SK-N-SH (cell line): Measurements from ENCODE around the gene EFTUD2. TPM values are rescaled to one million over a fixed set of nuclear protein-coding genes. Genes with fewer than 3 reads are reported as not detected.

Experiments used
- CTCF ChIA-PET: fragments of 300-600, 350-600 bp; formaldehyde crosslinking; extraction: SDS; loops from one replicate; lab custom pipeline; 2021; lab: Yijun Ruan, JAX
- POLR2A ChIA-PET: fragments of 350-600 bp; sonication (Branson Sonifier 250); formaldehyde crosslinking; extraction: SDS; loops from one replicate; lab custom pipeline; 2020; ENCODE audit warnings: antibody characterized with exemption, inconsistent platforms; lab: Yijun Ruan, JAX
- DNase-seq: peaks from one replicate; pipeline ENCODE4 v3.0.0; 2012
- H2AFZ ChIP-seq: fragments of 200-600 bp; sonication (generic); 2 replicates; pipeline ENCODE4 v1.8.1; 2016; ENCODE audit warnings: antibody characterized with exemption, mild to moderate bottlenecking, low read depth
- H3F3A ChIP-seq: fragments of 200-600 bp; sonication (generic); replicated peaks from 2 replicates; pipeline ENCODE3; 2016; ENCODE audit warnings: antibody characterized with exemption, mild to moderate bottlenecking; ENCODE audit not compliant: insufficient read depth
- H3K27ac ChIP-seq, 2 experiments: fragments of 200-500 bp in 1 of 2; fragments of 200-600 bp in 1 of 2; sonication (Bioruptor generic) in 1 of 2; sonication (generic), shearing (Covaris generic) in 1 of 2; 2 replicates each; pipeline versions ENCODE4 v1.5.1 to v1.6.1; 2014 to 2016; ENCODE audit warnings: low read depth in 2 of 2, inconsistent platforms in 1 of 2, low read length in 1 of 2, mild to moderate bottlenecking in 1 of 2, mixed read lengths in 1 of 2
- H3K27me3 ChIP-seq: fragments of 200-600 bp; sonication (generic), shearing (Covaris generic); 2 replicates; pipeline ENCODE4 v1.6.1; 2016; ENCODE audit warnings: mixed run types; ENCODE audit not compliant: insufficient read depth
- H3K36me3 ChIP-seq, 2 experiments: fragments of 200-500 bp in 1 of 2; fragments of 200-600 bp in 1 of 2; sonication (Bioruptor generic) in 1 of 2; sonication (generic) in 1 of 2; replicated peaks in 1 of 2; 2 replicates each; pipeline versions ENCODE3 to v1.5.1; 2014 to 2016; ENCODE audit warnings: low read length in 1 of 2, mild to moderate bottlenecking in 1 of 2; ENCODE audit not compliant: insufficient read depth in 2 of 2, control insufficient read depth in 1 of 2
- H3K4me1 ChIP-seq, 2 experiments: fragments of 200-500 bp in 1 of 2; fragments of 200-600 bp in 1 of 2; sonication (Bioruptor generic) in 1 of 2; sonication (generic), shearing (Covaris generic) in 1 of 2; 2 replicates each; pipeline versions ENCODE4 v1.5.1 to v1.6.1; 2014 to 2016; ENCODE audit warnings: low read depth in 1 of 2, low read length in 1 of 2, mixed run types in 1 of 2; ENCODE audit not compliant: insufficient read depth in 2 of 2, control insufficient read depth in 1 of 2
- H3K4me2 ChIP-seq: fragments of 200-600 bp; sonication (generic), shearing (Covaris generic); 2 replicates; pipeline ENCODE4 v1.6.1; 2017; ENCODE audit warnings: mixed run types
- H3K4me3 ChIP-seq, 2 experiments: fragments of 200-500 bp in 1 of 2; fragments of 200-600 bp in 1 of 2; sonication (Bioruptor generic) in 1 of 2; sonication (generic), shearing (Covaris generic) in 1 of 2; 2 replicates each; pipeline versions ENCODE4 v1.5.1 to v1.8.1; 2014 to 2016; ENCODE audit warnings: low read depth in 2 of 2, inconsistent platforms in 1 of 2, low read length in 1 of 2, mild to moderate bottlenecking in 1 of 2, mixed read lengths in 1 of 2, moderate library complexity in 1 of 2
- H3K79me2 ChIP-seq: fragments of 200-600 bp; sonication (generic); 2 replicates; pipeline ENCODE4 v1.8.1; 2017; ENCODE audit warnings: mild to moderate bottlenecking; ENCODE audit not compliant: insufficient read depth
- H3K9ac ChIP-seq: fragments of 200-600 bp; sonication (generic); 2 replicates; pipeline ENCODE4 v1.6.1; 2017; ENCODE audit warnings: mixed run types
- H3K9me2 ChIP-seq: fragments of 200-600 bp; sonication (generic); 2 replicates; pipeline ENCODE4 v1.6.1; 2017; ENCODE audit warnings: mixed run types
- H3K9me3 ChIP-seq: fragments of 200-600 bp; sonication (generic); 2 replicates; pipeline ENCODE4 v1.6.1; 2017; ENCODE audit warnings: mixed run types, mild to moderate bottlenecking, moderate library complexity
- H4K20me1 ChIP-seq: fragments of 200-600 bp; sonication (generic); 2 replicates; pipeline ENCODE4 v1.6.1; 2017; ENCODE audit warnings: mild to moderate bottlenecking, mixed run types; ENCODE audit not compliant: insufficient read depth
- CHD2 ChIP-seq: fragments of 150-350 bp; IDR thresholded peaks from 2 replicates; pipeline ENCODE4 v1.6.1; 2018; ENCODE audit warnings: low read length; ENCODE audit not compliant: partially characterized antibody
- ELF1 ChIP-seq: IDR thresholded peaks from 2 replicates; pipeline ENCODE4 v1.4.0; 2012
- EP300 ChIP-seq, 2 experiments: IDR thresholded peaks; 2 replicates each; pipeline versions ENCODE4 v1.4.0 to v1.6.1; 2012; ENCODE audit warnings: borderline replicate concordance in 1 of 2, low read depth in 1 of 2, low read length in 1 of 2
- EZH2phosphoT487 ChIP-seq: fragments of 200-600 bp; sonication (generic); IDR thresholded peaks from 2 replicates; pipeline ENCODE4 v1.6.1; 2017; ENCODE audit warnings: low read depth, mixed run types, mild to moderate bottlenecking, antibody characterized with exemption, moderate library complexity, borderline replicate concordance
- FOSL2 ChIP-seq: IDR thresholded peaks from 2 replicates; pipeline ENCODE4 v1.4.0; 2012; ENCODE audit warnings: low read depth, mild to moderate bottlenecking, moderate library complexity, borderline replicate concordance
- FOXJ3 ChIP-seq: sonication (generic); formaldehyde crosslinking; IDR thresholded peaks from 2 replicates; pipeline ENCODE4 v1.5.1; 2020; ENCODE audit warnings: mild to moderate bottlenecking, missing genetic modification reagents
- GABPA ChIP-seq: IDR thresholded peaks from 2 replicates; pipeline ENCODE4 v1.4.0; 2012; ENCODE audit warnings: low read depth, mild to moderate bottlenecking
- JUND ChIP-seq: IDR thresholded peaks from 2 replicates; pipeline ENCODE4 v1.4.0; 2012
- NFIC ChIP-seq: IDR thresholded peaks from 2 replicates; pipeline ENCODE4 v1.4.0; 2012; ENCODE audit warnings: borderline replicate concordance
- RCOR1 ChIP-seq: fragments of 150-350 bp; IDR thresholded peaks from 2 replicates; pipeline ENCODE4 v1.6.1; 2017; ENCODE audit warnings: antibody characterized with exemption, low read length
- RFX5 ChIP-seq: IDR thresholded peaks from 2 replicates; pipeline ENCODE4 v1.6.1; 2012; ENCODE audit warnings: mild to moderate bottlenecking, improper control_type of control experiment, low read length
- SIN3A ChIP-seq: IDR thresholded peaks from 2 replicates; pipeline ENCODE4 v1.6.1; 2012; ENCODE audit warnings: low read depth, mild to moderate bottlenecking, low read length, moderate library complexity, borderline replicate concordance
- SMC3 ChIP-seq: IDR thresholded peaks from 2 replicates; pipeline ENCODE4 v1.6.1; 2012; ENCODE audit warnings: low read depth, low read length, improper control_type of control experiment
- TAF1 ChIP-seq: IDR thresholded peaks from 2 replicates; pipeline ENCODE4 v1.6.1; 2012; ENCODE audit warnings: low read depth, mild to moderate bottlenecking, low read length, moderate library complexity, borderline replicate concordance
- TCF12 ChIP-seq: IDR thresholded peaks from 2 replicates; pipeline ENCODE4 v1.4.0; 2012
- YY1 ChIP-seq: IDR thresholded peaks from 2 replicates; pipeline ENCODE4 v1.4.0; 2012; ENCODE audit warnings: low read depth, mild to moderate bottlenecking
- WGBS: methylation state at CpG from one replicate; pipeline ENCODE4 v1.1.6; 2017; ENCODE audit warnings: low lambda C conversion rate; 5-methylcytosine and 5-hydroxymethylcytosine counted together
- polyA plus RNA-seq, 3 experiments: library from polyadenylated mRNA; depleted of rRNA; stranded (reverse); fragments of >200 nt; gene quantifications; 2 replicates each; pipeline ENCODE4 v1.2.3, GENCODE V29; 2012
- TF ChIP-seq, protein P1 (sequence below): IDR thresholded peaks from 2 replicates; pipeline ENCODE4 v1.4.0; 2012; ENCODE audit warnings: low read depth, borderline replicate concordance
- TF ChIP-seq, protein P2 (sequence below): IDR thresholded peaks from 2 replicates; pipeline ENCODE4; 2012
- TF ChIP-seq, protein P3 (sequence below): fragments of 150-350 bp; IDR thresholded peaks from 2 replicates; pipeline ENCODE4 v1.6.1; 2016; ENCODE audit warnings: mild to moderate bottlenecking, low read depth, low read length
- TF ChIP-seq, protein P4 (sequence below): IDR thresholded peaks from 2 replicates; pipeline ENCODE4 v1.4.0; 2012; ENCODE audit warnings: low read depth, borderline replicate concordance

The EFTUD2 gene
- polyA plus RNA-seq, 1 of the 3 experiments (the other 2 are of a cell fraction), result 82.9 TPM

DNA sequence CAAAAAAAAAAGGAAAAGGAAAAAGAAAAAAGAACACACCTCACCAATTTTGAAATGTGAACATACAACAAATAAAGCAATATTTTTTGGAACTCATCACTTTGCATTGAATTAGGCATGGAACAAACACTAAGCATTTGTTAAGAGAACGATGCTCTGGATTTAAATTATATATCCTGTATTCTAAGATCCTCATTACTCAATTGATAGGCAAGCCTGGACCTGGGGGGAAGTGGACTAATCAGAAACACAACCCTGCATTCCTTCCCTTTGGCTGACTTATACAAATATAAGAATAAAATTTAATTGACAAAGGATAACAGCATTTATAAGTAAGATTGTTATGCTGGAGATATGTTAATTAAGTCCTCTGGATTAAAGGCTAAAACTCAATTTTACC, 71.4 kb downstream of the EFTUD2 start:
- ChIA-PET POLR2A (no interaction called here), CTCF (interaction anchor here (1.2 to 1.7 kb wide), 3 partner anchors 47 to 321 kb away, joined by 3 to 14 read pairs (median 3); no protein-coding TSS in a partner anchor)
- H3K27ac ChIP-seq, result peak overlapping the region in 1 of 2 experiments; percentile 55; a peak in 3 of 4 replicates

DNA sequence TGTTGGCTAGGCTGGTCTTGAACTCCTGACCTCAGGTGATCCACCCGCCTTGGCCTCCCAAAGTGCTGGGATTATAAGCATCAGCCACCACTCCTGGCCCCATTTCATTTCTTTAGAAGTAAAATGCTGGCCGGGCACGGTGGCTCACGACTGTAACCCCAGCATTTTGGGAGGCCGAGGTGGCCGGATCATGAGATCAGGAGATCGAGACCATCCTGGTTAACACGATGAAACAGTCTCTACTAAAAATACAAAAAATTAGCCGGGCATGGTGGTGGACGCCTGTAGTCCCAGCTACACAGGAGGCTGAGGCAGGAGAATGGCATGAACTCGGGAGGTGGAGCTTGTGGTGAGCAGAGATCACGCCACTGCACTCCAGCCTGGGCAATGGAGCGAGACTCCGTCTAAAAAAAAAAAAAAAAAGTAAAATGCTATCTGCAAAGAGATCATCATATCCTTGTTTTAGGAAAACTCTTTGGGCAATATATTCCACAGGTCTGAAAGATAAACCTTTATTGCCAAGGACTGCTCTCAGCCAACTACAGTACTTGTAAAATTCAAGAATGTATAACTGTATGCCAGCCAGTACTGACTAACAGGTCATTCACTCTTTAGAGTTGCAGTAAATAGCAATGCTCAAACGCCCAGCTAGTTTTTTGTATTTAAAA, 73.0 kb downstream of the EFTUD2 start:
- Histone ChIP-seq H4K20me1 (peaks cover 14% of the 10 kb centered on the region), H3F3A (peaks cover 39% of the 10 kb centered on the region), H3K9ac (no peak overlapping the region), H3K9me2 (no peaks in the 10 kb centered on the region), H3K36me3 (peaks cover 0 to 9% of the 10 kb centered on the region in 2 experiments), H3K79me2 (peaks cover 85% of the 10 kb centered on the region), H3K9me3 (no peaks in the 10 kb centered on the region), H3K27me3 (no peaks in the 10 kb centered on the region), H3K4me1 (peaks cover 2 to 10% of the 10 kb centered on the region in 2 experiments), H3K27ac (peak overlapping the region in 1 of 2 experiments; percentile 14; a peak in 1 of 4 replicates), H3K4me2 (no peak overlapping the region), H3K4me3 (no peak overlapping the region), H2AFZ (no peak overlapping the region)
- ChIA-PET CTCF (interaction anchor here (0.8 to 3.1 kb wide), 3 partner anchors 11 to 52 kb away, joined by 3 to 17 read pairs (median 6); no protein-coding TSS in a partner anchor), POLR2A (no interaction called here)
- WGBS, result 89% methylated on average over 15 of the region's 15 CpGs
- no peak for DNase-seq
- TF ChIP-seq GABPA, result no peak
- TF ChIP-seq NFIC, result no peak
- TF ChIP-seq RFX5, result no peak
- TF ChIP-seq YY1, result no peak
- TF ChIP-seq FOXJ3 (CRISPR knock-in tag), result no peak
- TF ChIP-seq EP300 (IDR thresholded peaks at IDR 0.05; ENCODE audit: borderline replicate concordance in 1 of 2, low read depth in 1 of 2, low read length in 1 of 2), result no peak
- TF ChIP-seq RCOR1, result no peak
- TF ChIP-seq CHD2, result no peak
- no peak for TF ChIP-seq SMC3
- TF ChIP-seq FOSL2, result no peak
- no peak for TF ChIP-seq SIN3A
- TF ChIP-seq EZH2phosphoT487, result no peak
- TF ChIP-seq, protein P1, sequence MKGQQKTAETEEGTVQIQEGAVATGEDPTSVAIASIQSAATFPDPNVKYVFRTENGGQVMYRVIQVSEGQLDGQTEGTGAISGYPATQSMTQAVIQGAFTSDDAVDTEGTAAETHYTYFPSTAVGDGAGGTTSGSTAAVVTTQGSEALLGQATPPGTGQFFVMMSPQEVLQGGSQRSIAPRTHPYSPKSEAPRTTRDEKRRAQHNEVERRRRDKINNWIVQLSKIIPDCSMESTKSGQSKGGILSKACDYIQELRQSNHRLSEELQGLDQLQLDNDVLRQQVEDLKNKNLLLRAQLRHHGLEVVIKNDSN, result no peak

More for the DNA sequence above, 71.4 kb downstream of the EFTUD2 start:
- Histone ChIP-seq H3K9me2 (no peaks in the 10 kb centered on the region), H3K9me3 (no peaks in the 10 kb centered on the region), H2AFZ (no peak overlapping the region), H3K36me3 (peaks cover 0 to 9% of the 10 kb centered on the region in 2 experiments), H3K9ac (peak overlapping the region; percentile 88; the same call in 1 of the 2 replicates), H3K27me3 (no peaks in the 10 kb centered on the region), H3K79me2 (peaks cover 69% of the 10 kb centered on the region), H3K4me1 (peaks cover 2 to 6% of the 10 kb centered on the region in 2 experiments; a peak in 3 of 4 replicates), H4K20me1 (peaks cover 14% of the 10 kb centered on the region), H3F3A (peaks cover 25% of the 10 kb centered on the region), H3K4me2 (peak overlapping the region; percentile 96), H3K4me3 (peak overlapping the region; percentile 66 to 73; a peak in 3 of 4 replicates)
- WGBS, result 28% methylated on average over 1 of the region's 1 CpG
- no peak for DNase-seq
- TF ChIP-seq JUND (no peak), EZH2phosphoT487 (no peak), TCF12 (peak; percentile 51), TAF1 (no peak), ELF1 (no peak)
- TF ChIP-seq, protein P2, sequence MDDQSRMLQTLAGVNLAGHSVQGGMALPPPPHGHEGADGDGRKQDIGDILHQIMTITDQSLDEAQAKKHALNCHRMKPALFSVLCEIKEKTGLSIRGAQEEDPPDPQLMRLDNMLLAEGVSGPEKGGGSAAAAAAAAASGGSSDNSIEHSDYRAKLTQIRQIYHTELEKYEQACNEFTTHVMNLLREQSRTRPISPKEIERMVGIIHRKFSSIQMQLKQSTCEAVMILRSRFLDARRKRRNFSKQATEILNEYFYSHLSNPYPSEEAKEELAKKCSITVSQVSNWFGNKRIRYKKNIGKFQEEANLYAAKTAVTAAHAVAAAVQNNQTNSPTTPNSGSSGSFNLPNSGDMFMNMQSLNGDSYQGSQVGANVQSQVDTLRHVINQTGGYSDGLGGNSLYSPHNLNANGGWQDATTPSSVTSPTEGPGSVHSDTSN, result no peak
- TF ChIP-seq, protein P3, sequence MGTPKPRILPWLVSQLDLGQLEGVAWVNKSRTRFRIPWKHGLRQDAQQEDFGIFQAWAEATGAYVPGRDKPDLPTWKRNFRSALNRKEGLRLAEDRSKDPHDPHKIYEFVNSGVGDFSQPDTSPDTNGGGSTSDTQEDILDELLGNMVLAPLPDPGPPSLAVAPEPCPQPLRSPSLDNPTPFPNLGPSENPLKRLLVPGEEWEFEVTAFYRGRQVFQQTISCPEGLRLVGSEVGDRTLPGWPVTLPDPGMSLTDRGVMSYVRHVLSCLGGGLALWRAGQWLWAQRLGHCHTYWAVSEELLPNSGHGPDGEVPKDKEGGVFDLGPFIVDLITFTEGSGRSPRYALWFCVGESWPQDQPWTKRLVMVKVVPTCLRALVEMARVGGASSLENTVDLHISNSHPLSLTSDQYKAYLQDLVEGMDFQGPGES, result no peak
- TF ChIP-seq, protein P4, sequence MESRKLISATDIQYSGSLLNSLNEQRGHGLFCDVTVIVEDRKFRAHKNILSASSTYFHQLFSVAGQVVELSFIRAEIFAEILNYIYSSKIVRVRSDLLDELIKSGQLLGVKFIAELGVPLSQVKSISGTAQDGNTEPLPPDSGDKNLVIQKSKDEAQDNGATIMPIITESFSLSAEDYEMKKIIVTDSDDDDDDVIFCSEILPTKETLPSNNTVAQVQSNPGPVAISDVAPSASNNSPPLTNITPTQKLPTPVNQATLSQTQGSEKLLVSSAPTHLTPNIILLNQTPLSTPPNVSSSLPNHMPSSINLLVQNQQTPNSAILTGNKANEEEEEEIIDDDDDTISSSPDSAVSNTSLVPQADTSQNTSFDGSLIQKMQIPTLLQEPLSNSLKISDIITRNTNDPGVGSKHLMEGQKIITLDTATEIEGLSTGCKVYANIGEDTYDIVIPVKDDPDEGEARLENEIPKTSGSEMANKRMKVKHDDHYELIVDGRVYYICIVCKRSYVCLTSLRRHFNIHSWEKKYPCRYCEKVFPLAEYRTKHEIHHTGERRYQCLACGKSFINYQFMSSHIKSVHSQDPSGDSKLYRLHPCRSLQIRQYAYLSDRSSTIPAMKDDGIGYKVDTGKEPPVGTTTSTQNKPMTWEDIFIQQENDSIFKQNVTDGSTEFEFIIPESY, result no peak
